ENCODE data around the gene STK25. TPM values are rescaled to one million over a fixed set of nuclear protein-coding genes. Genes with fewer than 3 reads are reported as not detected.

Gene STK25
- total and polyA plus RNA-seq, 2 donors, result 86.6 to 198 TPM

- no peaks in the 10 kb centered on the region for H3K36me3 ChIP-seq (ENCODE audit: control insufficient read depth in 2 of 2, insufficient read depth in 2 of 2, low read length in 1 of 2)
- 91% methylated on average over 12 of the region's 12 CpGs for WGBS
- peaks cover 4 to 9% of the 10 kb centered on the region in 2 donors for H3K4me1 ChIP-seq (ENCODE audit: control insufficient read depth in 2 of 2, insufficient read depth in 2 of 2, low read length in 2 of 2)
- no peak overlapping the region for H3K27ac ChIP-seq (ENCODE audit: low read depth in 1 of 2, low read length in 1 of 2)
- peaks cover 2 to 54% of the 10 kb centered on the region in 2 donors for H3K27me3 ChIP-seq (ENCODE audit: control insufficient read depth in 2 of 2, insufficient read depth in 1 of 2, low read length in 1 of 2)
- no peak for DNase-seq (ENCODE audit: low read depth in 6 of 9, low spot score in 9 of 9)
- H3K4me3 ChIP-seq (ENCODE audit: low read length in 2 of 2), result no peak overlapping the region
- peaks cover 0 to 1% of the 10 kb centered on the region in 2 donors for H3K9me3 ChIP-seq (ENCODE audit: control insufficient read depth in 2 of 2, insufficient read depth in 1 of 2, low read length in 1 of 2)
These were observed 42.8 kb downstream of the STK25 start for GRCh38 chr2:241465543-241465942.

GRCh38 chr2:241463276-241464135 is 44.9 kb downstream of the STK25 start:
- no peak overlapping the region for H3K4me3 ChIP-seq (ENCODE audit: low read length in 2 of 2)
- WGBS, result 98% methylated on average over 18 of the region's 18 CpGs
- H3K27me3 ChIP-seq (ENCODE audit: control insufficient read depth in 2 of 2, insufficient read depth in 1 of 2, low read length in 1 of 2), result peaks cover 2 to 63% of the 10 kb centered on the region in 2 donors
- H3K4me1 ChIP-seq (ENCODE audit: control insufficient read depth in 2 of 2, insufficient read depth in 2 of 2, low read length in 2 of 2), result no peaks in the 10 kb centered on the region
- DNase-seq (ENCODE audit: low read depth in 6 of 9, low spot score in 9 of 9), result no peak
- peaks cover 0 to 1% of the 10 kb centered on the region in 2 donors for H3K9me3 ChIP-seq (ENCODE audit: control insufficient read depth in 2 of 2, insufficient read depth in 1 of 2, low read length in 1 of 2)
- no peaks in the 10 kb centered on the region for H3K36me3 ChIP-seq (ENCODE audit: control insufficient read depth in 2 of 2, insufficient read depth in 2 of 2, low read length in 1 of 2)
- no peak overlapping the region for H3K27ac ChIP-seq (ENCODE audit: low read depth in 1 of 2, low read length in 1 of 2)

GRCh38 chr2:241461693-241462677 is 46.4 kb downstream of the STK25 start:
- no peak for DNase-seq (ENCODE audit: low read depth in 6 of 9, low spot score in 9 of 9)
- H3K27me3 ChIP-seq (ENCODE audit: control insufficient read depth in 2 of 2, insufficient read depth in 1 of 2, low read length in 1 of 2), result peaks cover 7 to 61% of the 10 kb centered on the region in 2 donors
- no peak overlapping the region for H3K4me3 ChIP-seq (ENCODE audit: low read length in 2 of 2)
- no peaks in the 10 kb centered on the region for H3K36me3 ChIP-seq (ENCODE audit: control insufficient read depth in 2 of 2, insufficient read depth in 2 of 2, low read length in 1 of 2)
- peaks cover 0 to 1% of the 10 kb centered on the region in 2 donors for H3K9me3 ChIP-seq (ENCODE audit: control insufficient read depth in 2 of 2, insufficient read depth in 1 of 2, low read length in 1 of 2)
- no peak overlapping the region for H3K27ac ChIP-seq (ENCODE audit: low read depth in 1 of 2, low read length in 1 of 2)
- H3K4me1 ChIP-seq (ENCODE audit: control insufficient read depth in 2 of 2, insufficient read depth in 2 of 2, low read length in 2 of 2), result no peaks in the 10 kb centered on the region
- WGBS, result 97% methylated on average over 19 of the region's 19 CpGs

GRCh38 chr2:241460631-241461030 is 47.8 kb downstream of the STK25 start:
- Histone ChIP-seq H3K27ac (ENCODE audit: low read depth in 1 of 2, low read length in 1 of 2) (no peak overlapping the region), H3K9me3 (ENCODE audit: control insufficient read depth in 2 of 2, insufficient read depth in 1 of 2, low read length in 1 of 2) (peaks cover 0 to 1% of the 10 kb centered on the region in 2 donors), H3K36me3 (ENCODE audit: control insufficient read depth in 2 of 2, insufficient read depth in 2 of 2, low read length in 1 of 2) (no peaks in the 10 kb centered on the region), H3K27me3 (ENCODE audit: control insufficient read depth in 2 of 2, insufficient read depth in 1 of 2, low read length in 1 of 2) (peaks cover 10 to 63% of the 10 kb centered on the region in 2 donors), H3K4me1 (ENCODE audit: control insufficient read depth in 2 of 2, insufficient read depth in 2 of 2, low read length in 2 of 2) (no peaks in the 10 kb centered on the region), H3K4me3 (ENCODE audit: low read length in 2 of 2) (no peak overlapping the region)
- DNase-seq (ENCODE audit: low read depth in 6 of 9, low spot score in 9 of 9), result no peak
- 93% methylated on average over 3 of the region's 3 CpGs for WGBS

- 95% methylated on average over 13 of the region's 13 CpGs for WGBS
- H3K9me3 ChIP-seq (ENCODE audit: control insufficient read depth in 2 of 2, insufficient read depth in 1 of 2, low read length in 1 of 2), result no peaks in the 10 kb centered on the region
- no peak overlapping the region for H3K27ac ChIP-seq (ENCODE audit: low read depth in 1 of 2, low read length in 1 of 2)
- no peak overlapping the region for H3K4me3 ChIP-seq (ENCODE audit: low read length in 2 of 2)
- H3K4me1 ChIP-seq (ENCODE audit: control insufficient read depth in 2 of 2, insufficient read depth in 2 of 2, low read length in 2 of 2), result no peaks in the 10 kb centered on the region
- peaks cover 10 to 62% of the 10 kb centered on the region in 2 donors for H3K27me3 ChIP-seq (ENCODE audit: control insufficient read depth in 2 of 2, insufficient read depth in 1 of 2, low read length in 1 of 2)
- no peak for DNase-seq (ENCODE audit: low read depth in 6 of 9, low spot score in 9 of 9)
- H3K36me3 ChIP-seq (ENCODE audit: control insufficient read depth in 2 of 2, insufficient read depth in 2 of 2, low read length in 1 of 2), result no peaks in the 10 kb centered on the region
These were observed 48.9 kb downstream of the STK25 start for GRCh38 chr2:241459520-241459919.

- Histone ChIP-seq H3K36me3 (ENCODE audit: control insufficient read depth in 2 of 2, insufficient read depth in 2 of 2, low read length in 1 of 2) (no peaks in the 10 kb centered on the region), H3K27me3 (ENCODE audit: control insufficient read depth in 2 of 2, insufficient read depth in 1 of 2, low read length in 1 of 2) (peaks cover 10 to 64% of the 10 kb centered on the region in 2 donors), H3K4me1 (ENCODE audit: control insufficient read depth in 2 of 2, insufficient read depth in 2 of 2, low read length in 2 of 2) (no peaks in the 10 kb centered on the region), H3K27ac (ENCODE audit: low read depth in 1 of 2, low read length in 1 of 2) (no peak overlapping the region), H3K9me3 (ENCODE audit: control insufficient read depth in 2 of 2, insufficient read depth in 1 of 2, low read length in 1 of 2) (no peaks in the 10 kb centered on the region), H3K4me3 (ENCODE audit: low read length in 2 of 2) (no peak overlapping the region)
- WGBS, result 96% methylated on average over 5 of the region's 5 CpGs
- no peak for DNase-seq (ENCODE audit: low read depth in 6 of 9, low spot score in 9 of 9)
These were observed 49.7 kb downstream of the STK25 start for GRCh38 chr2:241458687-241459086.

GRCh38 chr2:241456546-241456945 is 51.8 kb downstream of the STK25 start:
- no peak for DNase-seq (ENCODE audit: low read depth in 6 of 9, low spot score in 9 of 9)
- Histone ChIP-seq H3K27ac (ENCODE audit: low read depth in 1 of 2, low read length in 1 of 2) (no peak overlapping the region), H3K27me3 (ENCODE audit: control insufficient read depth in 2 of 2, insufficient read depth in 1 of 2, low read length in 1 of 2) (peaks cover 17 to 67% of the 10 kb centered on the region in 2 donors), H3K9me3 (ENCODE audit: control insufficient read depth in 2 of 2, insufficient read depth in 1 of 2, low read length in 1 of 2) (no peaks in the 10 kb centered on the region), H3K4me1 (ENCODE audit: control insufficient read depth in 2 of 2, insufficient read depth in 2 of 2, low read length in 2 of 2) (no peaks in the 10 kb centered on the region), H3K36me3 (ENCODE audit: control insufficient read depth in 2 of 2, insufficient read depth in 2 of 2, low read length in 1 of 2) (no peaks in the 10 kb centered on the region), H3K4me3 (ENCODE audit: low read length in 2 of 2) (no peak overlapping the region)
- WGBS, result 90% methylated on average over 11 of the region's 11 CpGs

- Histone ChIP-seq H3K4me3 (ENCODE audit: low read length in 2 of 2) (no peak overlapping the region), H3K27ac (ENCODE audit: low read depth in 1 of 2, low read length in 1 of 2) (no peak overlapping the region), H3K9me3 (ENCODE audit: control insufficient read depth in 2 of 2, insufficient read depth in 1 of 2, low read length in 1 of 2) (peaks cover 0 to 2% of the 10 kb centered on the region in 2 donors), H3K36me3 (ENCODE audit: control insufficient read depth in 2 of 2, insufficient read depth in 2 of 2, low read length in 1 of 2) (no peaks in the 10 kb centered on the region), H3K27me3 (ENCODE audit: control insufficient read depth in 2 of 2, insufficient read depth in 1 of 2, low read length in 1 of 2) (peaks cover 23 to 71% of the 10 kb centered on the region in 2 donors), H3K4me1 (ENCODE audit: control insufficient read depth in 2 of 2, insufficient read depth in 2 of 2, low read length in 2 of 2) (no peaks in the 10 kb centered on the region)
- DNase-seq (ENCODE audit: low read depth in 6 of 9, low spot score in 9 of 9), result no peak
- 89% methylated on average over 3 of the region's 3 CpGs for WGBS
These were observed 53.4 kb downstream of the STK25 start for GRCh38 chr2:241454837-241455485.
